NT2/D1 (cell line): Measurements from ENCODE around the gene DDX3X.

Experiments used
- SUZ12 ChIP-seq: IDR thresholded peaks from 2 replicates; pipeline ENCODE4 v1.6.1; 2011; ENCODE audit not compliant: insufficient read length, insufficient read depth; ENCODE audit errors: extremely low read depth
- YY1 ChIP-seq: IDR thresholded peaks from 2 replicates; pipeline ENCODE4 v1.6.1; 2011; ENCODE audit not compliant: insufficient read length, insufficient read depth
- ZNF274 ChIP-seq: IDR thresholded peaks from 2 replicates; pipeline ENCODE4 v1.6.1; 2011; ENCODE audit warnings: mild to moderate bottlenecking, low read depth, low read length

GRCh38 chrX:41412261-41413081, 78.5 kb downstream of the DDX3X start:
- TF ChIP-seq YY1 (no peak), ZNF274 (no peak), SUZ12 (no peak)
